Ovary (tissue), 3 donors: ENCODE results near the gene CAMTA2.

Source experiments
- POLR2A ChIP-seq: fragments of 450-650 bp; IDR thresholded peaks from one replicate; pipeline ENCODE4 v1.6.1; 2017; ENCODE audit warnings: antibody characterized with exemption, mild to moderate bottlenecking, moderate library complexity
- TF ChIP-seq, protein P1 (sequence below), 3 donors: fragments of 450-650 bp in 2 of 3; fragments of 200-600 bp in 1 of 3; IDR thresholded peaks; one replicate each; pipeline versions ENCODE4 v1.5.1 to v1.8.0; 2016 to 2022; ENCODE audit warnings: antibody characterized with exemption in 3 of 3, mild to moderate bottlenecking in 1 of 3
- donor health status: DM: no; HTN: no; CAD: no.

DNA sequence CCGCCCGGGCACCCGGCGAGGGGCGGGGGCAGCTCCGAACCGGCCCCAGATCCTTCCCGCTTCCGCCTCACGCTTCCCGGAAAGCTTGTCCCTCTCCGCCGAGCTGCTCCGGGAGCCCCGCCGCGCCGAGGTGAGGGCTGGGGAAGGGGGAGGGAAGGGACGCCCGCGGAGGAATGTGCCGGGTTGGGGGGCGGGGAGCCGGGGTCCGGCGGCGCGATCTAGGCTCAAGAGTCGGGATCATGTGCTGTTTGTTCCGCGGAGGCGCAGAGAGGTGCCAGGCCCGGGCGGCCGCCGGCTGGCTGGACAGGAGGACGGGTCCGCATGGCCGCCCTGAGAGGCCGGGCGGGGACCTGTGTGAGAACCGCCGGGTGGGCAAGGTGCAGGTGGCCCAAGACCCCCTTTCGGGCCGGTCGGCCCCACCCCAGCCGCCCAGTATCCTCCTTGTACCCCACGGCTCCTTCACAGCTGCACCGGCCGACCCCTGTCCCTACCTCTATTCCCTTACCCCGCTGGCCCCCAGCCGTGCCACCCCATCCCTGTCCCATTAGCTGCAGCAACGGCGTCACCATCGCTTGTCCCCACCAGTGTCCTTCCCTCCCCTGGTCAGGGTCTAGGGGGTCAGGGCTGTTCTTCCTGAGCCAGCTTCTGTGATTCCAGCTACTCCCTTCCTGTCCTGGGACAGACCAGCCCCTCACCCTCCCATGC is 10.7 kb upstream of the CAMTA2 start:
- TF ChIP-seq, protein P1, sequence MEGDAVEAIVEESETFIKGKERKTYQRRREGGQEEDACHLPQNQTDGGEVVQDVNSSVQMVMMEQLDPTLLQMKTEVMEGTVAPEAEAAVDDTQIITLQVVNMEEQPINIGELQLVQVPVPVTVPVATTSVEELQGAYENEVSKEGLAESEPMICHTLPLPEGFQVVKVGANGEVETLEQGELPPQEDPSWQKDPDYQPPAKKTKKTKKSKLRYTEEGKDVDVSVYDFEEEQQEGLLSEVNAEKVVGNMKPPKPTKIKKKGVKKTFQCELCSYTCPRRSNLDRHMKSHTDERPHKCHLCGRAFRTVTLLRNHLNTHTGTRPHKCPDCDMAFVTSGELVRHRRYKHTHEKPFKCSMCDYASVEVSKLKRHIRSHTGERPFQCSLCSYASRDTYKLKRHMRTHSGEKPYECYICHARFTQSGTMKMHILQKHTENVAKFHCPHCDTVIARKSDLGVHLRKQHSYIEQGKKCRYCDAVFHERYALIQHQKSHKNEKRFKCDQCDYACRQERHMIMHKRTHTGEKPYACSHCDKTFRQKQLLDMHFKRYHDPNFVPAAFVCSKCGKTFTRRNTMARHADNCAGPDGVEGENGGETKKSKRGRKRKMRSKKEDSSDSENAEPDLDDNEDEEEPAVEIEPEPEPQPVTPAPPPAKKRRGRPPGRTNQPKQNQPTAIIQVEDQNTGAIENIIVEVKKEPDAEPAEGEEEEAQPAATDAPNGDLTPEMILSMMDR (IDR thresholded peaks at IDR 0.05), result no peak
- peak; percentile 22 for TF ChIP-seq POLR2A
